Measurements from ENCODE around the gene SIN3A.

DNA sequence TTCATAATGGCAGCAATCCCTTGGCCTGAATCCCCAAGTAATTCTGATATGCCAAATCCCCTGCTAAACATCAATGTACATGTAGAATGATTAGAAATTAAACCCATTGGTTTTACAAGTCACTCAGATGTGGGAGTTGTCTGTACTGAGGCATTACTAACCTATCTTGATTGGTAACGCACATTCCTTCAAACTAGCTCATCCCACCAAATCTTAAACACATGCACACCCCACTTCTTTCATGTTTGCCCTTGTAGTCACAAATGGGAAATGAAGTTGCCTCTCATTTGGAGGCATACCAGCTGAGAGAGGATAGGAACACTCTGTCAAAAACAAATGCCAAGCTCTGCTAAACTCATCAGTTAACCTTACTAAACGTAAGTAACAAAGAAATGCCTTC, 54.0 kb downstream of the SIN3A start:
- no peak for TF ChIP-seq POLR2A (IDR thresholded peaks at IDR 0.05)
- TF ChIP-seq, protein P1, sequence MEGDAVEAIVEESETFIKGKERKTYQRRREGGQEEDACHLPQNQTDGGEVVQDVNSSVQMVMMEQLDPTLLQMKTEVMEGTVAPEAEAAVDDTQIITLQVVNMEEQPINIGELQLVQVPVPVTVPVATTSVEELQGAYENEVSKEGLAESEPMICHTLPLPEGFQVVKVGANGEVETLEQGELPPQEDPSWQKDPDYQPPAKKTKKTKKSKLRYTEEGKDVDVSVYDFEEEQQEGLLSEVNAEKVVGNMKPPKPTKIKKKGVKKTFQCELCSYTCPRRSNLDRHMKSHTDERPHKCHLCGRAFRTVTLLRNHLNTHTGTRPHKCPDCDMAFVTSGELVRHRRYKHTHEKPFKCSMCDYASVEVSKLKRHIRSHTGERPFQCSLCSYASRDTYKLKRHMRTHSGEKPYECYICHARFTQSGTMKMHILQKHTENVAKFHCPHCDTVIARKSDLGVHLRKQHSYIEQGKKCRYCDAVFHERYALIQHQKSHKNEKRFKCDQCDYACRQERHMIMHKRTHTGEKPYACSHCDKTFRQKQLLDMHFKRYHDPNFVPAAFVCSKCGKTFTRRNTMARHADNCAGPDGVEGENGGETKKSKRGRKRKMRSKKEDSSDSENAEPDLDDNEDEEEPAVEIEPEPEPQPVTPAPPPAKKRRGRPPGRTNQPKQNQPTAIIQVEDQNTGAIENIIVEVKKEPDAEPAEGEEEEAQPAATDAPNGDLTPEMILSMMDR (IDR thresholded peaks at IDR 0.05 in 8 of 11, conservative IDR thresholded peaks at IDR 0.05 in 3 of 11) = no peak
- no peak for TF ChIP-seq POLR2AphosphoS5 (IDR thresholded peaks at IDR 0.05)

All from spleen (tissue), 7 donors.